Trophoblast cell (in vitro differentiated cells and primary cell): Measurements from ENCODE around the gene FAM222B.

Experiments used
- DNase-seq, 2 donors: peaks; one replicate each; pipeline ENCODE4 v3.0.0-alpha.2; 2016
- H2AFZ ChIP-seq: 2 replicates; pipeline ENCODE4 v1.6.1; 2013; ENCODE audit warnings: low read length, moderate library complexity, mild to moderate bottlenecking; ENCODE audit not compliant: insufficient read depth, poor library complexity
- H2AK5ac ChIP-seq: 2 replicates; pipeline ENCODE4 v1.6.1; 2013; ENCODE audit warnings: mild to moderate bottlenecking, low read length
- H2BK120ac ChIP-seq: 2 replicates; pipeline ENCODE4 v1.6.1; 2013; ENCODE audit warnings: low read length, mild to moderate bottlenecking, moderate library complexity; ENCODE audit not compliant: insufficient read depth, poor library complexity
- H2BK12ac ChIP-seq: 2 replicates; pipeline ENCODE4 v1.6.1; 2013; ENCODE audit warnings: mild to moderate bottlenecking, low read length, moderate library complexity
- H2BK5ac ChIP-seq: 2 replicates; pipeline ENCODE4 v1.6.1; 2013; ENCODE audit warnings: low read length, low read depth, moderate library complexity, mild to moderate bottlenecking; ENCODE audit not compliant: poor library complexity
- H3K14ac ChIP-seq: 2 replicates; pipeline ENCODE4 v1.6.1; 2013; ENCODE audit warnings: mild to moderate bottlenecking, low read length
- H3K18ac ChIP-seq: 2 replicates; pipeline ENCODE4 v1.6.1; 2013; ENCODE audit warnings: mild to moderate bottlenecking, low read length
- H3K23ac ChIP-seq: 2 replicates; pipeline ENCODE4 v1.6.1; 2013; ENCODE audit warnings: low read length
- H3K27ac ChIP-seq: 2 replicates; pipeline ENCODE4 v1.5.1; 2013; ENCODE audit warnings: low read depth, mild to moderate bottlenecking, inconsistent platforms, low read length, moderate library complexity
- H3K27me3 ChIP-seq: 2 replicates; pipeline ENCODE4 v1.6.1; 2013; ENCODE audit warnings: inconsistent platforms, mild to moderate bottlenecking, low read length, moderate library complexity; ENCODE audit not compliant: insufficient read depth
- H3K36me3 ChIP-seq, 2 experiments: 1 replicate in 1 of 2; 2 replicates in 1 of 2; pipeline ENCODE4 v1.6.1; 2013; ENCODE audit warnings: low read length in 2 of 2, mild to moderate bottlenecking in 2 of 2, moderate library complexity in 1 of 2; ENCODE audit not compliant: insufficient read depth in 2 of 2, control insufficient read depth in 1 of 2
- H3K4ac ChIP-seq: 2 replicates; pipeline ENCODE4 v1.6.1; 2013; ENCODE audit warnings: low read depth, mild to moderate bottlenecking, low read length, moderate library complexity
- H3K4me1 ChIP-seq, 2 experiments: 1 replicate in 1 of 2; 2 replicates in 1 of 2; pipeline ENCODE4 v1.6.1; 2013; ENCODE audit warnings: low read length in 2 of 2, mild to moderate bottlenecking in 2 of 2, moderate library complexity in 1 of 2; ENCODE audit not compliant: insufficient read depth in 2 of 2, control insufficient read depth in 1 of 2
- H3K4me2 ChIP-seq: 2 replicates; pipeline ENCODE4 v1.6.1; 2013; ENCODE audit warnings: inconsistent platforms, mild to moderate bottlenecking, low read length, moderate library complexity
- H3K4me3 ChIP-seq: 2 replicates; pipeline ENCODE4 v1.5.1; 2013; ENCODE audit warnings: mild to moderate bottlenecking, low read depth, low read length, inconsistent platforms
- H3K79me1 ChIP-seq: one replicate; pipeline ENCODE4 v1.6.1; 2013; ENCODE audit warnings: low read length
- H3K79me2 ChIP-seq: 2 replicates; pipeline ENCODE4 v1.6.1; 2013; ENCODE audit warnings: low read length, mild to moderate bottlenecking; ENCODE audit not compliant: control insufficient read depth, insufficient read depth, poor library complexity
- H3K9ac ChIP-seq: 2 replicates; pipeline ENCODE4 v1.6.1; 2013; ENCODE audit warnings: mild to moderate bottlenecking, low read length
- H3K9me3 ChIP-seq: 2 replicates; pipeline ENCODE4 v1.6.1; 2013; ENCODE audit warnings: low read depth, mild to moderate bottlenecking, control low read depth, inconsistent platforms, low read length; ENCODE audit not compliant: insufficient read depth
- H4K12ac ChIP-seq: 2 replicates; pipeline ENCODE4 v1.6.1; 2013; ENCODE audit warnings: low read depth, mild to moderate bottlenecking, low read length, moderate library complexity
- H4K8ac ChIP-seq: 2 replicates; pipeline ENCODE4 v1.6.1; 2013; ENCODE audit warnings: low read depth, mild to moderate bottlenecking, low read length, moderate library complexity
- H4K91ac ChIP-seq: one replicate; pipeline ENCODE4 v1.6.1; 2013; ENCODE audit warnings: low read depth, mild to moderate bottlenecking, low read length, moderate library complexity
- WGBS: extraction: QIAGEN DNeasy Blood & Tissue Kit; methylation state at CpG from one replicate; pipeline ENCODE4 v1.1.7; 2013; ENCODE audit warnings: missing lambda C conversion rate; ENCODE audit not compliant: insufficient read length, insufficient coverage; ENCODE audit errors: extremely low coverage; 5-methylcytosine and 5-hydroxymethylcytosine counted together

The FAM222B gene

DNA sequence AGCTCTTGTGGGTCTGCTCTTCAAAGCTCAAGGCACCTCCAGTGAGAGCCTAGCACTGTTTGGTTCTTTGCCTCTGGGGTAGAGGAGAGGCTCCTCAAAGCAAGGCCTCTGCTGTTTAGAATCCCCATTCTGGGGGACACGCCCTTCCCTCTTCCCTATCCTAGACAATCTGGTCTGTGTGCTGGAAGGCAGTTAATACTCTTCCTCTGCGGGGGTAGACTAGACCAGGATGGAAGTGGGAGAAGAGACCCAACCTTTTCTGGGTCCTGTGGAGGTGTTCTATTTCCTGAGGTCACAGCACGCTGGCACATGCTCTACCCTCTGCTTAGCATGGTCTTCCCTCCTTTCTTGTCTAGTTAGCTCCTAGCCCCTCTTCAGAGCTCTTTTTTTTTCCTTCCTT is 20.0 kb upstream of the FAM222B start:
- Histone ChIP-seq H3K4ac (no peak overlapping the region), H3K9ac (no peak overlapping the region), H3K79me1 (no peaks in the 10 kb centered on the region), H3K36me3 (peaks cover 19 to 27% of the 10 kb centered on the region in 2 experiments), H3K4me2 (no peak overlapping the region), H4K91ac (no peak overlapping the region), H2BK12ac (no peak overlapping the region), H3K9me3 (peaks cover 2% of the 10 kb centered on the region), H4K12ac (no peak overlapping the region), H3K79me2 (no peaks in the 10 kb centered on the region), H2BK120ac (no peak overlapping the region), H3K27me3 (no peaks in the 10 kb centered on the region), H3K18ac (no peak overlapping the region), H3K27ac (no peak overlapping the region), H3K23ac (no peak overlapping the region), H3K14ac (no peak overlapping the region), H2BK5ac (no peak overlapping the region), H4K8ac (no peak overlapping the region), H3K4me1 (peaks cover 0 to 2% of the 10 kb centered on the region in 2 experiments), H2AK5ac (no peak overlapping the region), H2AFZ (no peak overlapping the region), H3K4me3 (no peak overlapping the region)
- DNase-seq, result no peak
- no CpG with 5 or more reads among the region's 3 CpGs for WGBS

DNA sequence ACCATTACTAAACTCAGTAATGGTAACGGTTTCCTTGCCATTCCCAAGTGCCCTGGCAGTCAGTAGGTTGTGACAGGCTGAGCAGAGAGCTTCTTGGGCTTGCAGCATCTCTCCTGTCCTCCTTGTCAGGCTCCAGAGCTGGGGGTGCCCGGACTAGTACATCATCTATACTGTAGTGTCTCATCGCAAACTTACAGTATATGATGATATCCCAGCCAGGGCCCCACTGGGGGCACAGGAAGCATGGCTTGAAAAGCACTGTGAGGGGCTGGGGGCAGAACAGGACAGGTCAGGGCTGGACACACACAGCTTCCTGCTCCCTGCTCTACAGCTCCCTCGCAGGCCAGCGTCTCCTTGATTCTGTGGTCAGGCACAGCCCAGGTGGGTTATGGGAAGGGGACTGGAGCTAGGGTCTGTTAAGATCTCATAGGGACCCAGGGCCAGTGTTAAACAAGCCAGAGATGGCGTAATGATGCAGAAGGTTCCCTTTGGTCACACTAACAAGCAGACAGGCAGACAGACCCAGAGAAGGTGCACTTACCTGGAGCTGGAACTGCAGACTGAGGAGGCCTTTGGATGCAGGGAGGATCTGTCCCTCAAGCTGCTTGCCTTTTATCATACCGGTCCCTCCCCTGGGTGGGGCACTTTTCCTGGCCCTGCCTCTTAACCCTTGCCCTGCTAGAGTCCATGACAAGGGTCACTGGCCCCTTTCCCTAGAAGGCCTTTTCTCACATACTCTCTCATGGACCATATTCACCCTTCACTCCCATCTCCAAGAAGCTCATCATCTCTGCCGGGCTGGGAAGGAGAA is 19.0 kb upstream of the FAM222B start:
- no peak for DNase-seq
- H2AFZ ChIP-seq, result no peak overlapping the region
- no peak overlapping the region for H4K8ac ChIP-seq
- peaks cover 21 to 31% of the 10 kb centered on the region in 2 experiments for H3K36me3 ChIP-seq
- H2BK5ac ChIP-seq, result no peak overlapping the region
- peaks cover 2% of the 10 kb centered on the region for H3K9me3 ChIP-seq
- H3K27ac ChIP-seq, result no peak overlapping the region
- H3K14ac ChIP-seq, result no peak overlapping the region
- H2AK5ac ChIP-seq, result no peak overlapping the region
- no peak overlapping the region for H3K4me2 ChIP-seq
- H3K4ac ChIP-seq, result no peak overlapping the region
- no peak overlapping the region for H2BK120ac ChIP-seq
- no peak overlapping the region for H2BK12ac ChIP-seq
- WGBS, result no CpG with 5 or more reads among the region's 8 CpGs
- no peak overlapping the region for H3K23ac ChIP-seq
- no peak overlapping the region for H3K4me3 ChIP-seq
- no peak overlapping the region for H4K12ac ChIP-seq
- H3K79me2 ChIP-seq, result no peaks in the 10 kb centered on the region
- peaks cover 0 to 2% of the 10 kb centered on the region in 2 experiments for H3K4me1 ChIP-seq
- no peak overlapping the region for H3K18ac ChIP-seq
- H3K79me1 ChIP-seq, result no peaks in the 10 kb centered on the region
- no peak overlapping the region for H3K9ac ChIP-seq
- H3K27me3 ChIP-seq, result no peaks in the 10 kb centered on the region
- H4K91ac ChIP-seq, result no peak overlapping the region

DNA sequence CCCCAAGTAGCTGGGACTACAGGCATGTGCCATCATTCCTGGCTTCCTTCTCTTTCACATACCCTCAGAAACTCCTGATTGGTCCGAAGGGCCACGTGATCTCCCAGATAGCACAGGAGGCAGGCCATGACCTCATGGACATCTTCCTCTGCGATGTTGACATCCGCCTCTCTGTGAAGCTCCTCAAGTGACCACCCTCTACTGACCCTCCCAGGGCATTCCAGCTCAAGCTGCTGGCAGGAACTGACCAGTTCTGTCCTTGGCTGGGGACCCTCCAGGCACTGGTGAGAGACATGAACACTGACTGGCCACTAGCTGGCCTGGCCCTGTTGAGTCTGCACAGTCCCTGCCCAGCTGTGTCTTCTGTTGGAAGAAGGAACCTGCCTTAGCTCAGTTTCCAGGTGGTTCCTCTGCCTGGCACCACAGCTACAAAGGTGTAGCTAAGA is 17.8 kb upstream of the FAM222B start:
- Histone ChIP-seq H3K18ac (no peak overlapping the region), H2AFZ (no peak overlapping the region), H3K4me1 (peaks cover 0 to 3% of the 10 kb centered on the region in 2 experiments), H3K9me3 (peaks cover 2% of the 10 kb centered on the region), H2BK120ac (no peak overlapping the region), H2AK5ac (no peak overlapping the region), H3K14ac (no peak overlapping the region), H3K27ac (no peak overlapping the region), H3K23ac (no peak overlapping the region), H3K4ac (no peak overlapping the region), H3K79me1 (no peaks in the 10 kb centered on the region), H4K8ac (no peak overlapping the region), H3K27me3 (no peaks in the 10 kb centered on the region), H4K12ac (no peak overlapping the region), H3K79me2 (no peaks in the 10 kb centered on the region), H2BK5ac (no peak overlapping the region), H3K36me3 (peaks cover 25 to 36% of the 10 kb centered on the region in 2 experiments), H3K9ac (no peak overlapping the region), H4K91ac (no peak overlapping the region), H3K4me3 (no peak overlapping the region), H2BK12ac (no peak overlapping the region), H3K4me2 (no peak overlapping the region)
- no CpG with 5 or more reads among the region's 4 CpGs for WGBS
- no peak for DNase-seq

DNA sequence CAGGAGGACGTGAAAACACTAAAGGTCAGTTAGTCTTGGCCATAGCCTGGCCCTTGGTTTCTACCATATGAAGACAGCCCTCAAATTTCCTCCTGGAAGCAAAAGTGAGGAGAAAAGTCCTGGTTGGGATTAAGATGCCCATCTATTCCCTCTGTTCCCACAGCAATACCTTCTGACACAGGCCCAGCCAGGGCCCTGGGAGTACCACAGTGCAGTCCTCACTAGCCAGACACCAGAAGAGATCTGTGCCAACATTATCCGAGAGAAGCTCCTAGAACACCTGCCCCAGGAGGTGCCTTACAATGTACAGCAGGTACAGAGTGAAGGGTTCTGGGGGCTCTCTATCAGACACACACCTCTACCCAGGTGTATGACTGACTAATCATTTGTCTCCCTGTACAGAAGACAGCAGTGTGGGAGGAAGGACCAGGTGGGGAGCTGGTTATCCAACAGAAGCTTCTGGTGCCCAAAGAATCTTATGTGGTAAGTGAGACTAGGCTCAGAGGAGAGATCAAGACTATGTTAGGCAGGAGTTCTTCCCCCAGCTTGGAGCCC is 16.3 kb upstream of the FAM222B start:
- WGBS, result no CpG with 5 or more reads among the region's 2 CpGs
- Histone ChIP-seq H4K8ac (no peak overlapping the region), H3K9ac (no peak overlapping the region), H3K79me1 (peaks cover 6% of the 10 kb centered on the region), H2BK5ac (no peak overlapping the region), H3K79me2 (peaks cover 3% of the 10 kb centered on the region), H3K27ac (no peak overlapping the region), H4K91ac (no peak overlapping the region), H4K12ac (no peak overlapping the region), H3K18ac (no peak overlapping the region), H2BK120ac (no peak overlapping the region), H3K9me3 (peaks cover 2% of the 10 kb centered on the region), H2AFZ (no peak overlapping the region), H3K23ac (no peak overlapping the region), H2BK12ac (no peak overlapping the region), H2AK5ac (no peak overlapping the region), H3K4ac (no peak overlapping the region), H3K4me1 (peaks cover 0 to 6% of the 10 kb centered on the region in 2 experiments), H3K4me2 (no peak overlapping the region), H3K4me3 (no peak overlapping the region), H3K14ac (no peak overlapping the region), H3K27me3 (no peaks in the 10 kb centered on the region), H3K36me3 (peaks cover 25 to 36% of the 10 kb centered on the region in 2 experiments)
- no peak for DNase-seq
